Stimulated activated CD8-positive, alpha-beta memory T cell treated with anti-CD3 and anti-CD28 coated beads, Interleukin-4, amount 100 ng/mL, for 24 hours (primary cell): ENCODE data around the gene TBC1D4.
"Not testable (repeated sequence)": the region's sequence is repeated elsewhere in the genome, so short reads cannot be mapped to it uniquely, and the experiment has no call there.

ENCODE experiments used
- DNase-seq: peaks from one replicate; pipeline ENCODE4 v3.0.0-alpha.2; 2020; ENCODE audit warnings: low read depth

Gene TBC1D4

DNA sequence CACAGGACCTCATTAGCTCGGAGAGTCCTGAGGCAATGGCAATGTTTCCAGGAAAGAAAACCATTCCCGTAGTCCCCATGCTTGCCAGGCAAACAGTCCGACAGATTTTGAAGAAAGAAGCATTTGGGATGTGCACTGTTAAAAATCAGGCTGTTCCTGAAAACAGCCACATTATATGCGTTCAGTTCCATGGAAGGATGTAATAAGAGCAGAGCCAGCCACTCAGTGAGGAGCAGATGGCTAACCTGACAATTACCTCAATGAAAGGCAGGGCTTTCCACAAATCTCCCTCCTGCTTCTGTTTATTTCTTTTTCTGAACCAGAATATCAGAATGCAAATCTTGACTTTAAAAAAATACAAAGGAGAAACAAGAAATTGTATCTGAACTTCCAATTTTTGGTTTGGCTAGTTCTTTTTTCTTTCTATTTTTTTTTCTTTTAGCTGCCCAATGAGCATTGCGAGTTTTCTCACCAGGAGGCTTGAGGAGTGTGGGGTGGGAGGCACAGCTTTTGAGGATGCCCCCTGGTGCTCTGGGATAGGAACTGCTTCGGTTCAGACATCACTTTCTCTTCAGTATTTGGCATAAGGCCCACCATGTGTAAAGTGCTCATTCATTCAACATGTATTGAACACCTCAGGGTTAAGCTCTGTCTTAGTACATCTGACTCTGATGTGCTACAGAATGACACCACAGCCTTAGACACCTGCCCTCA is 124.2 kb downstream of the TBC1D4 start:
- DNase-seq, result peak; percentile 21

DNA sequence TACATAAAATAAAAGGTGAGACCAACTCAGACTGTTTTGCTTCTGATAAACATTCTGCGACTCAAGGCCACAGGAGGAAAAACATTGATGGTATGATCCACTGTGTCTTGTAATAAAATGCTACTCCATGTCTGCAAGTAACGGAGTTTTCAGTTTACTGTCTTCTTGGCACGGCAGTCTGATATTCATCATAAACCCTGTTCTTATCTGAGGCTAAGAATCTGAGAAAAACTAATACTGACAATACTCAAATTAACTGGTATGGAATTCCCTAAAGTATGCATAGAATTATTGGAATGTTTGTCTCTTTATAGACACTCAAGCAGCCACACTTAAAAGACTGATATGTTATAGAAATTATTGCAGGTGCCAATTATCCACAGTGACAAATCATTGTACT is 125.5 kb downstream of the TBC1D4 start:
- DNase-seq, result no peak

DNA sequence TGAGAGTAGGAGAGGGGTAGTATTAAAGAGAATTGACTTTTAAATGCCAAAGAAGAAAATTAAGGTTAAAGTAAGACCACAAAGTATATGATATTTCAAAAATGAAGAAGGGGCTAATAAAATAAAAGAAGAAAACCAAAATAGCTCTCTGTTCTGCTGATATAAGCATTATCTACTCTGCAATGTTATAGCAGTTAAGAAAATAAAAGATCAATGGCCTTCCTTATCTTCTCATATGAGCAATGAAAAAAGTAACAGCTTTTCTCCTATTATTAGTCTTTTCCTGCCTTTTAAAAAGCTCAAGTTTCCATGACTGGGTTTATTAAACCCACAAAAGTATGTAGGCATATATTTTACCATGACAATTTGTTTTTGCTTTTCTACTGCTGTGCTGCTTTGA is 126.4 kb downstream of the TBC1D4 start:
- no peak for DNase-seq

DNA sequence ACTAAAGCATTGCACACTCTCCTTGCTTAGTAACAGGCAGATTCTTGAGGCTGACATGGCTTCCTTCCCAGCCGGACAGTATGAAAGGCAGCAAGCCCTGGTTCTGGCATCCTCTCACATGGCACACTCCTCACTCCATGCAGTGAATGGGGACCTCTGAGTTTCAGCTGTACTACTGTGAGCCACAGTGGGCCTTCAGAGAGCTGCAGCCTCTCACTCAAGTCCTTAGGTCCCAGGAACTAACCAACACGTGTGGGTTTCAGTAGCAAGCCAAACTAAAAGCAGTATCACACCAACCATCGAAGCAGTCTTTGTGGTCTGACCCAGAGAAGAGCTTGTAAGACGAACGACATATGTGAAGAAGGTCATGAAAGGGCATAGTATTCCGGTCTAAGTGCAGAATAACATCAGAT is 128.2 kb downstream of the TBC1D4 start:
- no peak for DNase-seq

DNA sequence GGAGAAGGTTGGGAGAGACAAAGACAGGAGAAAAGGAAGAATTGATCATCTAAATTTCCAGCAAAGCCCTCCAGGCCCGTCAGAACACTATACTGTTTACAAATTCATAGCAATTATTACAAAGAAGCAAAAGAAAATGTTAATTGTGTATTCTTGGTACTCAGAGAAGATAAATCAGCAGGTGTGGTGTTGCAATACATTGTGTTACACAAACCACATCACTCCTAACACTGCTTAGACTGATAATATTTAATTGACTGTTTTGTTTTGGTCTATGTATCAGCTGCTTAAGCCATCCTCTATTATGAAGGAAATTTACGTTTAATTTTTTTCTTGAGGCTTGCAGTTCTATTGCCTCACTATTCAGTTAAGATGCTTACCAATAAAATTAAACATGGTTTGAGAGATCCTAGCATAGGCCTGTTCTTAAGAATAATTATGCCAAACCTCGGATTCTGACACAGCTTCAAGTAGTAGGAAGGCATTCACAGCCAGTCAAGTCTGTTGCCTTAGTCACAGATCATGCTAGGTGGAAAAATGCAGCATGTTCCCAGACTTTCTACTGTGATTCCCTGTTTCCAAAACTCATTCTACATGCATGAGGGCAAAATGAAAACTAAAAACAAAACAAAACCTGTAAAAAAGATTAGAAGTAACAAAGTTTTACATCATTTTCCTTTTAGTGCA is 129.2 kb downstream of the TBC1D4 start:
- DNase-seq, result no peak

DNA sequence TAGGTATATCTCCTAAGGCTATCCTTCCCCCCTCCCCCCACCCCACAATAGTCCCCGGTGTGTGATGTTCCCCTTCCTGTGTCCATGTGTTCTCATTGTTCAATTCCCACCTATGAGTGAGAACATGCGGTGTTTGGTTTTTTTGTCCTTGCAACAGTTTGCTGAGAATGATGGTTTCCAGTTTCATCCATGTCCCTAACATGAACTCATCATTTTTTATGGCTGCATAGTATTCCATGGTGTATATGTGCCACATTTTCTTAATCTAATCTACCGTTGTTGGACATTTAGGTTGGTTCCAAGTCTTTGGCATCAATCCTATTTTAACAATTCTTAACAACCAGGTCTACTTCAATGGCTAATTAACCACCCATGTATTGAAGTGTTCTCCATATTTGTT is 130.4 kb downstream of the TBC1D4 start:
- not testable (repeated sequence) for DNase-seq

DNA sequence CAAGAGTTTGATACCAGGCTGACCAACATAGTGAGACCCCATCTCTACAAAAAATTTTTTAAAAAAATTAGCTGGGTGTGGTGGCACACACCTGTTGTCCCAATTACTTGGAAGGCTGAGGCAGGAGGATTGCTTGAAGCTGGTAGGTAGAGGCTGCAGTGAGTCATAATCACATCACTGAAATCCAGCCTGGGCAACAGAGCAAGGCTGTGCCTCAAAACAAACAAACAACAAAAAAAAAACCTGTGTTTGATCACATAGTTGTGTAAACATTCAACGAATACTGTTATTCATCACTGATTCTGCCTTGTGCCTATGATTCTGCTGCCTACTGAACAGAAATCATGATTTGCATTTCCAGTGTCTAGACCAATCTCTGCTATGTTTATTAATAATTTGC is 134.0 kb downstream of the TBC1D4 start:
- DNase-seq, result no peak

DNA sequence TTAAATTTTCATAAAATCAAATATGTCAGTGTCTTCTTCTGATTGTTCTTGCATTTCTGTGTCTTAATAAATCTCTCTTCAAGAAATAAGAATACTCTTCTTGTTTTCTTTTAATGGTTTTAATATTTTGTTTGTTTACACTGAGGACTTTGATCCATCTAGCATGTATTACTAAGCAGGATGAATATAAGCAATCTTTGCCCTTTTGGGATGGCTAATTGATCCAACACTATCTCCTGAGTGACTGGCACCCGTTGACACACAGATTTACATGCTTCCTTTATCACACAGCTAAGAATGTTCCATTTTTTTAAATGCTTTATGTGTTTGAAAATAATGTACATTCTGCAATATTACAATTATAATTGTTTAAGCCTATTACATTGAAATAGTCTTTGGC is 134.5 kb downstream of the TBC1D4 start:
- no peak for DNase-seq

DNA sequence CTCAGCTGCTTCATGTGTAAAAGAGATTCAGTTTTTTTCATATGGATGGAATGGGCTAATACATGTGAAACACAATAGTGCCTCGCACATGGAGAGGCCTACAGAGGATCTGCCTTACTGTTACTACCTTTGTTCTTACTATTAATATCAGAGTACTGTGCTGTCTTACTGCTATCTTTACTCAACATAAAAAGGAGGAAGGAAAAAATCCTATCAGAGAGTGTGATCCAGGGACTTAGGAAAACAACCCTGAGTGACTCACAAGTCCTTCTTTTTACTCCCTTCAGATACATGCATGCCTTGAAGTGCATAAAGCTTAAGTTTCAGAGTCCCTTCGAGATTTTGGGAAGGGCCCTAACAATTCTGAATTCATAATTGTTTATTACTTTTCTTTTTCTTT is 136.8 kb downstream of the TBC1D4 start:
- no peak for DNase-seq

DNA sequence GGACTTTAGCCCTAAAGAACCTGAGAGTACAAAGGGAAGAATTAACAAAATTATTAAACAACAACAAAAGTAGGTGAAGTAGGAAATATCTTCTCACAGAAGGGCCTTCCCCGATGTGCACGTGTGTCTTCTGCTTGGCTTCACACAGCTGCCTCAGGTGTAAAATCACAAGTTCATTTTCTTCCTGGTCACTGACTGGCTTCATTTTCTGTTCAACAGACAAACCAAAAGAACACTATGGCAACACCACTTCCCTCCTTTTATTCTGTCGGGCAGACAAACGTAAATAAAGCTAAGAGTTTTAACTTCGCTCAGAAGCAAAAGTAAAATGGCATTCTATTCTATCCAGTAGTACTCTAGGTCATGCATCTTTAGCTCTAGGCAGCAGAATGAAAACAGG is 140.9 kb downstream of the TBC1D4 start:
- DNase-seq, result no peak

DNA sequence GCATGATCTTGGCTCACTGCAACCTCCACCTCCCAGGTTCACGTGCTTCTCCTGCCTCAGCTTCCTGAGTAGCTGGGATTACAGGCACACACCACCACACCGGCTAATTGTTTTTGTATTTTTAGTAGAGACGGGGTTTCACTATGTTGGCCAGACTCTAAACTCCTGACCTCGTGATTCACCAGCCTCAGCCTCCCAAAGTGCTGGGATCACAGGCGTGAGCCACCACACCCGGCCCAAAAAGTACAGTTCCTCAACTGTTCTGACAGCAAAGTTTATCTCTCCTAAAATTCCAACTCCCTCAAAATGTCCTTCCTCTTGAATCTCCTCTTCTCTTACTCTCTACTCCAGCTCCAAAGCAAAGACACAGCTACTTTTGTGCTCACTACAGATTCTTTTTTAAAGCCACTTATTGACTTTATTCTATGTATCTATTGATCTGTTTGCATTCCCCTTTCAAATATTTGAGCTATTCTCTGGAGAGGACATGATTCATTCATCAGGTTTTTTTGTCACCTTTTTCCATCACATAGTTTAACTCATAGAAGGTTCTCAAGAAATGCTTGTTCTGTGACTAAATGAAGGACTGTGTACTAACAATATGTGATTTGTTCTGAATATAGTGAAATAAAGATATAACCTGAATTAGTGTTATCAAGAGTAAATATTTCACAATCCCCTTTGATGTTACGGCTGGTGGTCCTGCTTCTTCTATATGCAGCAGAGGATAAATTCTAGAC is 142.2 kb downstream of the TBC1D4 start:
- DNase-seq, result no peak

DNA sequence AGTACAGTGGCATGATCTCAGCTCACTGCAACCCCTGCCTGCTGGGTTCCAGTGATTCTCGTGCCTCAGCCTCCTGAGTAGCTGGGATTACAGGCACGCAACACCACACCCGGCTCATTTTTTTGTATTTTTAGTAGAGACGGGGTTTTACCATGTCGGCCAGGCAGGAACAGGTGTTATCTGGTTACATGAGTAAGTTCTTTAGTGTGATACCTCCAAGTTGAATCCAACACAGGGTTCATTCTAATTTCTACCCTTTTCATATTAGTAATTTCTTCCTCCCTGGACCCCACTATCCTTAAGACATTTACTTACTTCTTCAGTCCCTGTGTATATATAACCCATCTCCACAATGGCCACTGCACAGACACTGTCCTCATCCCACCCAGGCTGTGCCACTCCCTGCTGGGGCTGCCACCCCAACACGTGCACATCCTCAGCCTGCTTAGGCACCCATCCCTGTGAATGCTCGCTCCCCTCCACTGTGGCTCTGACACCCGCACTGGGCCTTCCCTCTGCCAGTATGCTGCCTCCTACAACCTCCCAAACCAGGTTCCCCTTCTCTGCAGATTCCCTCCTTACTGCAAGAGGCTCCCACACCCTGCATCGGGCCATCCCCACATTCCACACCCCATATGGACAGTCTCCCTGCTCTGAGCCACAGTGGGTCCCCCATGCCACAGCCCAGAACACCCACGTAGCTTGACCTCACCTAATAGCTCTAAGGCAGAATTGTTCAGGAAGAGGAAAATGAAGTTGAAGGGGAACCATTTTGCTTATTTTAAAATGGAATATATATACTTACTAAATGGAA is 147.1 kb downstream of the TBC1D4 start:
- DNase-seq, result no peak

DNA sequence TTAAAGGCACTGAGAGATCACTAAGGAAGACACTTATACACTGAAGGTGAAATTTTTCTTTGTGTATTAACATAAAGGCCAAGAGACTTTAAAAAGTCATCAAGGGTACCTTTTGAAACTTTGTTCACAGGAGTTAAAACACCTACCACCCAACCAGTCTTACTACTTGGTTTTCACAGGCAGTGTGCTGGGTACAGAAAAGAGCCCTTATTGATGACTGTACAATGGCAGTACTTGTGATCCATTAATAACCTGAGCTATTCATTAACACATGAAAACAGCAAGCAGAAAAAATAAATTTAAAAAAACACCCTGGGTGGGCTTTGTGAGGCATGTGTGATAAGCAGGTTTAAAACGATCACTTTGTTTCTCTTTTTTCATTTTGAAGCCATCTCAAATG is 148.9 kb downstream of the TBC1D4 start:
- DNase-seq, result no peak

DNA sequence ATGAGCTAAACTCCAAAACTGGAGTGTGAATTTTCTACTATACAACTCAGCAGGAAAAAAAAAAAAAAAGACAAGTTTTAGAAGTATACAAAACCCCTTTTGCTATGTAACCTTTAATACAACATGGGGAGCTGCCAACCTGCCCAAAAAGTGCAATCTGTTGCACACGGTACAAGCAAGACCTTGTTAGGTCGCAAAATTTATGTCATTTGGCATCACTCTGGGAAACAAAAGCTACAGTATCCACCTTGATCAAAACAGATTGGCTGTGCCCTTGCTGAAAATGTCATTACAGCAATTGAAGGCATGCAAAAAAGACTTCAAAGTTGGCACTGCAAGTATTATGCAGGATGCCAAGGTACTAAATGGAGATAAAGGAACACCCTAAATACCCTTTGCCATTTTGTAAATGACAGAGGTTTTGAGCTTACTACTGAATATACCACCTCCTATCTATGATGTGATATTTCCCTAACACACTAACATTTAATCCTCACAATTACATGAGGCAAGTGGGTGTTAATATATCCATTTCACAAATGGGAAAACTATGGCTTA is 150.1 kb downstream of the TBC1D4 start:
- DNase-seq, result no peak

DNA sequence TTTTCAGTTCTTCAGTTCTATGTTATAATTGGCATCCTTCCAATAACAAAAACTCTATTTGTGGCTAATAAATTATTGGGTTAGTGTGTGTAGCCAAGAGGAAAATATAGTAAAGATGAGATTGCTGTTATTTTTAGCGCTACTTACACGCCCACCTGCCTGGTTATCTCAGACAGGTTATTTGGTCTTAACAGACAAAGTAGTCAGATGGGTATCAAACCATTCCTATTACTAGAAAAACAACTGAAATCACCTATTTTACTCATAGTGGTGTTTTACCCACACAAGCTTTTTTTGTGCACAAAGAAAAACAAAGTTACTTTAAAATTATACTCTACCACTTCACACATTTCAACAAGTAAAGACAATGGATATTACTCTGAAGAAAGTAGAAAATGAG is 151.2 kb downstream of the TBC1D4 start:
- no peak for DNase-seq

DNA sequence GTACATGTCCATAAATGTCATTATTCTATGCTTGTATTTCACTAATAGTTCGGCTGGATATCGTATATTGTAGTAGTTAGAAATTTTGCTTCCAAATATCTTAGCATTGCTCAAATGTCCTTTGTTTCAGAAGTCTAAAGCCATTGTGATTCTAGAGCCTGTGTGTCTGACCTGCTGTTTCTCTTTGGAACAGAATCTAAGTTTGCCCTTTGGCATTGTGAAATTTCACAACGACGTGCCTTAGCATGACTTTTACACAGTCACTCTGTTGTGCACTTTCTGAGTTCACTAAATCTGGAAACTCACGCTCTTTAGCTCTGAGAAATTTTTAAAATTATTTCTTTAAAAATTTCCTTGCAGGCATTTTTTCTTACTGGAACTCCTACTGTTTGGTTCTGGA is 152.2 kb downstream of the TBC1D4 start:
- no peak for DNase-seq

DNA sequence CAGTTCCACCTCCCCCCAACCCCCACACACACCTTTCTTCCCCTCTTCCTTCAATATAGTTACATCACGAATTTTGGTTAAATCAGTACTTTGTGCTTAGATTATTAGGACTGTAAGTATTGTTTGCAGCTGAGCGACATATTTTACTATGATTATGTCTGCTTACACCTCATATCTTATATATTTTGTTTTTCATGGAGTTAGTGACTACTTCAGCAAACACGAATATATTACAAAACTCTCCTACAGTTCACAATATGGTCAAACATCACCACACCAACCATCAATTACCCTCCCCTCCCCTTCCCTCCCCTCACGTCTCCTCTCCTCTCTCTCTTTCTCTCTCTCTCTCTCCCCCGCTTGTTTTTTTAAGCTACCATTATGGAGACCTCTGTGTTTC is 152.9 kb downstream of the TBC1D4 start:
- DNase-seq, result no peak

DNA sequence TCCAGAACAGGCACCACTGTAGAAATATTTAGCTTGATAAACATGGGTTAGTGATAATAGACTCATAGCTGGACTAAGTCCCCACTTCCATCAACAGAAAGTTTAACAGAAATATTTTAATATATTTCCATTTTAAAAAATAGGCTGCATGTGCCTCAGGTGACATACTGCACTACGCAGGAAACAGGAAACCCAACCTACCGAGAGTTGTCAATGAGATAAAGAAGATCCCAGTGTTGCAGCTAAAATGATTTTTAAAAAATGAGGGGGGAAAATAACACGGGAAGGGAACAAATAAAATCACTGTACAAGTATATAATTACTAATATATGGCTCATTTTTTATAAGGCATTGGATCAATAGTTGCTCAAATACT is 154.8 kb downstream of the TBC1D4 start:
- DNase-seq, result no peak

DNA sequence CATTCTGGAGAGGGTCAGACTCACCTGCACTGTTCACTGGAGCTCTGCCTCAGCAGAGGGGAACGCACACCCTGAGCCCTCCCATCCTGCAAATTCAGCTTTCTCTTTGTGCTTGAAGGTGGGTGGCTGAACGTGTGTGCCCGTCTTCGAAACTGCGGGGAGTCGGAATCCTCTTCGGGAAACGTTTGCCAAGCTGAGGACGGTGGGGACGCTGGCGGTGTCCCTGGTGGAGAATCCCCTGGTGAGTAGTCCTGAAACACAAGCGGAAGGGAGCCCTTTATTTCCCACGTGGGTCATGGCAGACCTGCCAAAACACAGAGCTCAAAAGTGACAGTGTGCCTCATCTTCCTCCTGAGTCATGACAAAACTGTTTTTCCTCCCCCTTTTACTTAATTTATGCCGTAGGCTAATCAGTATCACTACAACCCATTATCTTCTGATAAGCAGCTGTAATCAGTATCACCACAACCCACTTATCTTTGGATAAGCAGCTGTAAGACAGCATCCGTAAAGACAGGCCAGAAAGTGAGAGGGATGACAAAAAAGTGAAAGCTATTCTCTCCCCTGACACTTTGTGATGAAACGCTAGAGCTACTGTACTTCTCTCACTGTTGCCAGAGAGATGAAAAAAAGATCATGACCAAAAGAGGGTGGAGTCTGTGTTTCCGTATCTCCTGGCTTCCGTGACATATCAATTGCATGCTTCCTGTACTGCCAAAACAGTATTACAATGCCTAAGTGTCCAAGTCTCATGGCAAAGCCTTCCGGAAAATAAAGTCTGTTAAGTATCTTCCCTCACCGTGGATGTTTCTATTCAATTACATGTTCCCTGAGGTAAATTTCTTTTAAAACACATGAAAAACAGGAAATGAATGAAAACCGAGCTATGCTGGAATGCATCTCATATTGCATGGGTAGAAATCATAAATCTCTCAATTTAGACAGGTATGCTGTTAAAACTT is 155.5 kb downstream of the TBC1D4 start:
- DNase-seq, result peak; percentile 26

DNA sequence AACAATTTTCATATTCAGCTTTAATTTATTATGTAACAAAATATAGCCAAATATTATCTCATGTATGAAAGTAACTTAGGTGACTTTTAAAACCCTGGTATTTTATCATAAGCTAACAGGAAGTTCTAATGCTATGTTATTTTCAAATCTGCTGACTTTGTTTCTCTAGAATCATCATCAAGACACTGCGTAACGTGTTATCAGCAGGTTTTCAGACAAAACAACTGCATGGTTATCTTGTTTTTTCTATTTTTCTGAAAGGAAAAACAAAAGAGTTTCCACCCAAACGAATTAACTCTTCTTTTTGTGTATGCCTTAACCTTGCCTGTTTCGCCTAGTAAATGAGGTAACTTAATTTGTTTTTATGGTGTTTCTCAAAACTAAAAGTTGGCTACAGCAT is 156.3 kb downstream of the TBC1D4 start:
- no peak for DNase-seq

DNA sequence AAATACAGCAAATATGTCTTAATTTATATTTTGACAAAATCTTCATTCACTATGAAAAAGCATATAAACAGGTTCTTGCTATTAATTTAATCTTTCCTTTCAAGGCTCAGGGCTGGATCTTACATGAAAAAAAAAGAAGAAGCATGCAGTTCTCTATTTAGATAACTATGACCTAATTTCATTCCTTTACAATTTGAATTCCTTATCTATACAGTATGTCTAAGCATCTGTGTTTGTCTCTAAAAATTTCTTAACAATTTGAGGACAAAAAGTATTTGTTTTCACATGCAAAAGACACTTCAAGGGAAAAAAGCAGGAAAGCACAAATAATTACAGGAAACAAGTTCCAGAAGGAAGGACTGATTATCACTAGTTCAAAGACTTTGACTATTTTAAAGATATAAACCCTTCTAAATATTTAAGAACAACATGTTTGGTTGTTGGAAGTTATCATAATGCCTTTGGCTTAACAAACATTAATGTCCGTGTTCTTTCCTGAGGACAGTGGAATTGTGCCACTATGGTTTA is 157.5 kb downstream of the TBC1D4 start:
- no peak for DNase-seq
